ENCODE results near the gene SNX18.

Gene SNX18

GRCh38 chr5:54586336-54586735 lies 68.8 kb downstream of the SNX18 start:
- DNase-seq: no peak

GRCh38 chr5:54589786-54590185 lies 72.2 kb downstream of the SNX18 start:
- no peak for DNase-seq

GRCh38 chr5:54590824-54591223 lies 73.3 kb downstream of the SNX18 start:
- no peak for DNase-seq

- DNase-seq: no peak
Measured at GRCh38 chr5:54593779-54594178, 76.2 kb downstream of the SNX18 start.

GRCh38 chr5:54594181-54594580 lies 76.6 kb downstream of the SNX18 start:
- no peak for DNase-seq

GRCh38 chr5:54595721-54596120 lies 78.2 kb downstream of the SNX18 start:
- no peak for DNase-seq

Data from CD4-positive, alpha-beta T cell treated with Interleukin-4 for 1 hour (primary cell).